Mesenchymal stem cell (in vitro differentiated cells and primary cell): ENCODE measurements around the gene XPR1.

Experiments
- DNase-seq: peaks from one replicate; pipeline ENCODE4 v3.0.0-alpha.2; 2013
- H2AFZ ChIP-seq: one replicate; pipeline ENCODE4 v1.6.1; 2013; ENCODE audit warnings: low read depth, mild to moderate bottlenecking, control low read depth, inconsistent platforms, low read length, moderate library complexity
- H2AK5ac ChIP-seq: 2 replicates; pipeline ENCODE4 v1.6.1; 2013; ENCODE audit warnings: low read length, moderate library complexity, mild to moderate bottlenecking, inconsistent platforms; ENCODE audit not compliant: severe bottlenecking
- H2BK120ac ChIP-seq: one replicate; pipeline ENCODE4 v1.6.1; 2013; ENCODE audit warnings: low read depth, mild to moderate bottlenecking, inconsistent platforms, low read length, moderate library complexity
- H2BK12ac ChIP-seq, 2 experiments: one replicate each; pipeline ENCODE4 v1.6.1; 2013; ENCODE audit warnings: inconsistent platforms in 2 of 2, low read length in 2 of 2, mild to moderate bottlenecking in 2 of 2, moderate library complexity in 2 of 2, control low read depth in 1 of 2
- H2BK15ac ChIP-seq: one replicate; pipeline ENCODE4 v1.6.1; 2013; ENCODE audit warnings: mild to moderate bottlenecking, low read depth, inconsistent platforms; ENCODE audit not compliant: poor library complexity, severe bottlenecking
- H2BK5ac ChIP-seq: 2 replicates; pipeline ENCODE4 v1.6.1; 2013; ENCODE audit warnings: low read depth, mild to moderate bottlenecking, low read length, control low read depth, inconsistent platforms; ENCODE audit not compliant: poor library complexity, severe bottlenecking
- H3K14ac ChIP-seq, 2 experiments: one replicate each; pipeline ENCODE4 v1.6.1; 2013; ENCODE audit warnings: inconsistent platforms in 2 of 2, low read length in 2 of 2, control low read depth in 1 of 2, mild to moderate bottlenecking in 1 of 2, moderate library complexity in 1 of 2
- H3K18ac ChIP-seq, 2 experiments: one replicate each; pipeline ENCODE4 v1.6.1; 2013; ENCODE audit warnings: inconsistent platforms in 2 of 2, low read length in 2 of 2, control low read depth in 1 of 2, low read depth in 1 of 2, mild to moderate bottlenecking in 1 of 2
- H3K23ac ChIP-seq, 2 experiments: one replicate each; pipeline ENCODE4 v1.6.1; 2013; ENCODE audit warnings: inconsistent platforms in 2 of 2, low read length in 2 of 2, mild to moderate bottlenecking in 2 of 2, moderate library complexity in 2 of 2, control low read depth in 1 of 2
- H3K27ac ChIP-seq: 2 replicates; pipeline ENCODE4 v1.5.1; 2013; ENCODE audit warnings: mild to moderate bottlenecking, moderate library complexity, low read length, control low read depth, inconsistent platforms; ENCODE audit not compliant: poor library complexity, severe bottlenecking
- H3K27me3 ChIP-seq, 2 experiments: 2 replicates each; pipeline versions ENCODE4 v1.6.1 to v1.7.0; 2013; ENCODE audit warnings: low read length in 2 of 2, mild to moderate bottlenecking in 2 of 2, moderate library complexity in 2 of 2, control low read depth in 1 of 2, inconsistent platforms in 1 of 2; ENCODE audit not compliant: control insufficient read depth in 1 of 2, insufficient read depth in 1 of 2
- H3K36me3 ChIP-seq, 2 experiments: 2 replicates each; pipeline versions ENCODE4 v1.6.1 to v1.7.0; 2013; ENCODE audit warnings: low read length in 2 of 2, control low read depth in 1 of 2, inconsistent platforms in 1 of 2, low read depth in 1 of 2, mild to moderate bottlenecking in 1 of 2; ENCODE audit not compliant: insufficient read depth in 2 of 2, control insufficient read depth in 1 of 2
- H3K4ac ChIP-seq, 2 experiments: one replicate each; pipeline ENCODE4 v1.6.1; 2013; ENCODE audit warnings: inconsistent platforms in 2 of 2, low read length in 2 of 2, mild to moderate bottlenecking in 2 of 2, moderate library complexity in 2 of 2, control low read depth in 1 of 2, low read depth in 1 of 2
- H3K4me1 ChIP-seq: 2 replicates; pipeline ENCODE4 v1.6.1; 2013; ENCODE audit warnings: low read depth, low read length, control low read depth; ENCODE audit not compliant: control insufficient read depth, insufficient read depth
- H3K4me2 ChIP-seq: 2 replicates; pipeline ENCODE4 v1.6.1; 2013; ENCODE audit warnings: low read length, mild to moderate bottlenecking, inconsistent platforms; ENCODE audit not compliant: poor library complexity, severe bottlenecking
- H3K4me3 ChIP-seq, 2 experiments: 2 replicates each; pipeline versions ENCODE4 v1.5.1 to v1.7.0; 2013; ENCODE audit warnings: low read length in 2 of 2, mild to moderate bottlenecking in 2 of 2, control low read depth in 1 of 2, low read depth in 1 of 2; ENCODE audit not compliant: insufficient read depth in 1 of 2
- H3K79me1 ChIP-seq: replicated peaks from 2 replicates; pipeline ENCODE4 v1.6.1; 2013; ENCODE audit warnings: mild to moderate bottlenecking, control low read depth, low read length, inconsistent platforms; ENCODE audit not compliant: poor library complexity, severe bottlenecking
- H3K9ac ChIP-seq: 2 replicates; pipeline ENCODE4 v1.7.0; 2013; ENCODE audit warnings: mild to moderate bottlenecking, low read length, moderate library complexity
- H3K9me3 ChIP-seq: 2 replicates; pipeline ENCODE4 v1.7.0; 2013; ENCODE audit warnings: mild to moderate bottlenecking, low read length; ENCODE audit not compliant: control insufficient read depth
- H4K8ac ChIP-seq: one replicate; pipeline ENCODE4 v1.6.1; 2013; ENCODE audit warnings: inconsistent platforms, mild to moderate bottlenecking, low read length, moderate library complexity
- H4K91ac ChIP-seq: one replicate; pipeline ENCODE4 v1.6.1; 2013; ENCODE audit warnings: mild to moderate bottlenecking, low read length, inconsistent platforms
- WGBS: methylation state at CpG from one replicate; pipeline ENCODE4 v1.1.7; 2013; ENCODE audit warnings: mixed read lengths; 5-methylcytosine and 5-hydroxymethylcytosine counted together

Gene XPR1

DNA sequence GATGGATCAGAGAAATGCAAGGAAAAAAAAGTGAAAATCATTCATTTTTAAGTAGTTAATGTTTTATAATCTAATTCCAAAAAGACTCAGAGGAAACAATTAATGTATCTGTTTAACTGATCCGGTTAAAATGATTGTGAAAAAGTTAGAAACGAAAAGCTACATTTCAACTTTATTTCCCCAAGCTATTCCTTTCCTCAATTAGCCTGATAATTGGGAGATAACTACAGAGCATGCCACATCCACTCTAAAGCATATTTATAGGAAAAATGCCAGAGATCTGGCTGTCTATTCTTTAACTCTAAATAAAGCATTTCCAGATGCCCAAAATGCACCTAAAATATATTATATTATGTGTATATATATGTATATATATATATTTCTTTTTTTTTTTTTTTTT, 35.9 kb upstream of the XPR1 start:
- 88% methylated on average over 2 of the region's 2 CpGs for whole genome bisulfite sequencing

DNA sequence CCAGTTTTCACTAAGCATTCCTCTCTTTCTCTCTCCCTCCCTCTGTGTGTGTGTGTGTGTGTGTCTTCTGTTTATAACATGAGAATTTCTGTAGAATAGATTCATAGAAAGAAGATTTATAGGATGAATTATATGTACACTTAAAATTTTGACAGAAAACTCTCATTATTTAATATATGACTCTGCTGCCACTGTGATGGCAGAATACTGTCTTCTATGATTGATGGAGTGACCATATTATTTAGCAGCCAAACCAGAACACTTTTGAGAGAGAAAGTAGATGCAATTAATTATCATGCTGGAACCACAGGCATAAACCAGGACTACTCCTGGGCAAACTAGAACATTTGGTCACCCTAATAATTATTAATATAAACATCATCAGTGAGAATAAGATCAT, 34.3 kb upstream of the XPR1 start:
- Histone ChIP-seq H4K91ac (no peak overlapping the region), H3K36me3 (no peaks in the 10 kb centered on the region), H3K27me3 (no peaks in the 10 kb centered on the region), H2BK12ac (no peak overlapping the region), H2BK120ac (no peak overlapping the region), H3K23ac (no peak overlapping the region), H3K14ac (no peak overlapping the region), H3K9me3 (no peaks in the 10 kb centered on the region), H3K4ac (no peak overlapping the region), H3K18ac (no peak overlapping the region), H2AFZ (no peak overlapping the region), H2AK5ac (no peak overlapping the region), H2BK5ac (no peak overlapping the region), H3K4me2 (no peak overlapping the region), H4K8ac (no peak overlapping the region), H3K27ac (no peak overlapping the region), H3K4me1 (peaks cover 2% of the 10 kb centered on the region), H3K79me1 (no peaks in the 10 kb centered on the region), H3K4me3 (no peak overlapping the region), H3K9ac (no peak overlapping the region), H2BK15ac (no peak overlapping the region)
- no peak for DNase-seq

More for the DNA sequence above, 35.9 kb upstream of the XPR1 start:
- Histone ChIP-seq H3K23ac (no peak overlapping the region), H3K27me3 (no peaks in the 10 kb centered on the region), H3K79me1 (no peaks in the 10 kb centered on the region), H3K4me3 (no peak overlapping the region), H3K4ac (no peak overlapping the region), H4K91ac (no peak overlapping the region), H3K14ac (no peak overlapping the region), H3K27ac (no peak overlapping the region), H3K4me1 (peaks cover 2% of the 10 kb centered on the region), H2BK5ac (no peak overlapping the region), H3K9ac (no peak overlapping the region), H2BK120ac (no peak overlapping the region), H2AFZ (no peak overlapping the region), H4K8ac (no peak overlapping the region), H3K18ac (no peak overlapping the region), H2AK5ac (no peak overlapping the region), H2BK12ac (no peak overlapping the region), H3K9me3 (no peaks in the 10 kb centered on the region), H2BK15ac (no peak overlapping the region), H3K36me3 (no peaks in the 10 kb centered on the region), H3K4me2 (no peak overlapping the region)
- no peak for DNase-seq

DNA sequence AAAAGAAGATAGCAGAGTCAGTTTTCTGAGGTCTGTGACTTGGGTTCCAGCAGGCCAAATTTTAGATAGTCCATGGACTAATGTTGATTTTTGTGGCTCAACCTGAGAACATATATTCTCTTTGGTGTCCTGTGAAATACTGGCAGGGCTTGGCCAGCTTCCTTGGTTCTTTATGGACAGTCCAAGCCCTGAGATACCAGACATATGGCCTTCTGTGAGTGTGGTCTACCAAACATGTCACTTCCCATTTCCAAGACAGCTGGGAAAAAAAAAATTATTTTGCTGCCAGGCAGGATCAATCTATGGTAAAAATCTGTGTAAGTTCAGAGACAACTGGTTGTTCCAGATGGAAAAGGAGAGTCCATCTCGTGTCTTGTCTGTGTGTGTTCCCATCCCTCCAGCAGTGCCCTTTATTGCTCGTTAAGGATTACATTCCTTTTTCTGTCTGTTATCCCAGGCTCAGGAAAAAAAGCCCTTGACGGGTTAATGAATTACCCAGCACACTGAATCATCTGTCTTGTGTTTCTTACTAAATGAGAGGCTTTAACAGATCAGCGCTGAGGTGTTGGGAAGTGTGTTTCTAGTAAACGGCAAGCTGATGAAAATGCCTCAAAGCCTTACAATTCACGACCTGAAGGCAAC, 33.4 kb upstream of the XPR1 start:
- no peak overlapping the region for H4K8ac ChIP-seq
- peaks cover 2% of the 10 kb centered on the region for H3K4me1 ChIP-seq
- H3K18ac ChIP-seq, result no peak overlapping the region
- no peak for DNase-seq
- no peaks in the 10 kb centered on the region for H3K79me1 ChIP-seq
- no peak overlapping the region for H3K4me3 ChIP-seq
- no peak overlapping the region for H2BK120ac ChIP-seq
- peak overlapping the region; percentile 81 for H2BK5ac ChIP-seq
- H3K4ac ChIP-seq, result no peak overlapping the region
- peak overlapping the region; percentile 21 for H3K4me2 ChIP-seq
- H4K91ac ChIP-seq, result no peak overlapping the region
- H3K9me3 ChIP-seq, result no peaks in the 10 kb centered on the region
- H3K9ac ChIP-seq, result no peak overlapping the region
- no peak overlapping the region for H3K14ac ChIP-seq
- H2BK15ac ChIP-seq, result no peak overlapping the region
- peak overlapping the region; percentile 93 for H3K27ac ChIP-seq
- no peaks in the 10 kb centered on the region for H3K36me3 ChIP-seq
- peak overlapping the region; percentile 86 for H2AK5ac ChIP-seq
- 32% methylated on average over 4 of the region's 6 CpGs for WGBS
- H2BK12ac ChIP-seq, result no peak overlapping the region
- no peak overlapping the region for H2AFZ ChIP-seq
- H3K27me3 ChIP-seq, result no peaks in the 10 kb centered on the region
- H3K23ac ChIP-seq, result no peak overlapping the region

DNA sequence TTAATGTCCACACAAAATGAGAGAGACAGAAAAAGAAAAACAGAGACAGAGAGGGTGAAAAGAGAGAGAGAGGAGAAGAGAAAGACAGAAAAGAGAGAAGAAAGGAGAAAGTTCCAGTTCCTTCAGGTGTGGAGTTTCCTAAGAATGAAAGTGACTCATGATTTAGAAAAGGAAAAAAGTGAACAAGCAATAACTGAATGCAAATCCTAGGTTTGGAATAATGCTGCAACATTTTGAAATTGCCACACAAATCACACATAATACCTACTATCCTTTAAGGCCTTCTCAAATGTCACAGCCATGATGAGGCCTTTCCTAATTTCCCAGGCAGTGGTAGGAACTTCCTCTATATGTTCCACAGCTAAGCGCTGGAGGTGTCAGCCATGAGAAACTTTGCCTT, 31.5 kb upstream of the XPR1 start:
- no peak overlapping the region for H3K18ac ChIP-seq
- peaks cover 2% of the 10 kb centered on the region for H3K4me1 ChIP-seq
- no peak overlapping the region for H3K27ac ChIP-seq
- H2AFZ ChIP-seq, result no peak overlapping the region
- H2BK15ac ChIP-seq, result no peak overlapping the region
- H3K9ac ChIP-seq, result no peak overlapping the region
- no peak overlapping the region for H3K4me2 ChIP-seq
- H3K27me3 ChIP-seq, result no peaks in the 10 kb centered on the region
- H3K79me1 ChIP-seq, result no peaks in the 10 kb centered on the region
- no peak overlapping the region for H3K14ac ChIP-seq
- no peak overlapping the region for H4K91ac ChIP-seq
- no peak overlapping the region for H2BK120ac ChIP-seq
- H3K4me3 ChIP-seq, result no peak overlapping the region
- peak overlapping the region; percentile 26 for H2AK5ac ChIP-seq
- H3K23ac ChIP-seq, result no peak overlapping the region
- 100% methylated on average over 1 of the region's 1 CpG for WGBS
- no peak overlapping the region for H2BK5ac ChIP-seq
- H3K9me3 ChIP-seq, result no peaks in the 10 kb centered on the region
- no peak overlapping the region for H4K8ac ChIP-seq
- H3K36me3 ChIP-seq, result no peaks in the 10 kb centered on the region
- no peak overlapping the region for H3K4ac ChIP-seq
- no peak for DNase-seq
- no peak overlapping the region for H2BK12ac ChIP-seq
